ENCODE data around the gene MEF2D.

The MEF2D gene

DNA sequence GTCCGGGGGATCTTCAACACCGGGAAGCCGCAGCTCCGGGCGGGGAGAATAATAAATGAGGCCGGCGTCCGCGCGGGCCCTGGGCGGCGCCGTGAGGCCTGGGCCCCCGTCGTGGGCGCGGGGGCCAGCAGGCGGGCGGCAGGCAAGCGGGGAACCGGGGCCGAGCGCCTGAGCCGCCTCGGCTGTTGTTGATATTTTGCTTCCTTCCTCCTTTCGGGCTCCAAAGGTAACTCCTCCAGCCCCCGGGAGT is at the start of gene MEF2D:
Gene MEF2D, minus strand, starts transcription at position 233 of the 250 bp plus-strand sequence. CDS start 17,483 bp downstream, outside the sequence.
- no peak for DNase-seq

DNA sequence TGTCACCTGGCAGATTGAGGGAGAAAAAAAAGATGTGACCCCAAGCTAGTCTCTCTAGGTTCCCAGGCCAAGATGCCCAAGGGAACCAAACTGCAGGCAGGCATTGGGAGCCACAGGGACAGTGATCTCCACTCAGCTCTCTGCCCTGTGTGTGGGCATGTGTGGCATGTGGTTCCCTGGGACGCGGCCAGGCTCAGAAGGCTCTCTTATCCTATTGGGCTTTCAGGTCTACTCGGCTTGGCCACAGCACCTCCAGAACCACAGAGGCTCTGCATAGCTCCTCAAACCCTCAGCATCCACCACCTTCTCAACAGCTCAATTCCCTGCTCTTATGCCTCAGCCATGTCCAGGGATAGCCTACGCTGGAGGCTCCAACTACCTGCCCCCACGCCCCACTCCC is 49.8 kb upstream of the MEF2D start:
- DNase-seq: no peak

DNA sequence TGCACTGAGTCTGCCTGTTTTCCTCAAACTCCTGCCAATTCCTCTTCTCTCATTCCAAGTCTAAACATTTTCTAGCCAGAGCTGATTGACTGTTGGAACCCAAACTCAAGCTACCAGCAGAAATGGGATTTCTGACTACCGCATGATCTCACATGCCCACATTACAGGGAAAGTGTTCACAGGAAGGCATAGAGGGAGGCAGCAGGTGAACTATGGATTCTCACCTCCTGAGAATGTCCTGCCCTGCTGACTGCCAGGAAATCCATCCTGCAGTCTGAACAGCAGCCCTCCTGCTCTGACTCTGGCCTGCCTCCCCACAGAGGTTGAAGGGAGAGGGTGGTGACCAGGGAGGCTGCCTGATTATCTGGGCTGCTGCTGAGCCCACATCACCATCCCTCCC is 49.3 kb upstream of the MEF2D start:
- no peak for DNase-seq

GRCh38 chr1:156549390-156549789 is 48.8 kb upstream of the MEF2D start:
- DNase-seq: no peak

DNA sequence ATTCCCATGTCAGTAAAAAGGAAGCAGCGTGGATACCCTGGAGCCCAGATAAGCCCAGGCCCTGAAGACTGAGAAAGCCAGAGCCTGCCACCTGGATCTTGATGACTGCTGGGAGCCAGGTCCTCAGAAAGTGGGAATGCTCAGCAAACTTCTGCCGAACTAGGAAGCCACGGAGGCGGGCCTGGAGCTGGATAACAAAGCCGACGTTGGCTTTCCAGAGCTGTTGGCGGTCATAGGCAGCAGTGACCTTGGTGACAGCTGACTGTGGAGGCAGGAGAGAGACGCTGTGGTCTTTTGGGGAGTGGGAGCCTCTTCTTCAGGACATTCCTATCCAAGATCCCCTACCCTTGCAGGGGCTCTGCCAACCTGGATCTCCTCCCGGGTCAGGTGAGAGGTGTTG is 47.4 kb upstream of the MEF2D start:
- DNase-seq: no peak

- no peak for DNase-seq
Measured at GRCh38 chr1:156547434-156547833, 46.9 kb upstream of the MEF2D start.

DNA sequence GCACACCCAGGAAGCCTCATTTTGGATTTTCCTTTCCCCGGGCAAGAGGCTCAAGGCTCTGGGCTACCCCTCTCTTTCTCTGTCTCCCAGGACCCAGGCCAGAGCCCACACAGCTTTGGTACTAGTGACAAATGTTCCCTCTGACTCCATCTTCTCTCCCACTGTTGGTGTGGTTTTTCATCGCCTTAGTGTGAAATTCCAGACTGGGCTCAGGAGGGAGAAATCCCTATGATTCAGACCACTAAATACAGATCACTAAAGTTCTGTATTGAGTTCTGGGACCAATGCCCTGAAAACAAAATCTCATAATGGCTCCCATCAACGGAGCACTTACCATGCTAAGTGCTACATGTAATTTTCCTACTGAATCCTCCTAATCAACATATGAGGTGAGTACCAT is 45.7 kb upstream of the MEF2D start:
- DNase-seq: no peak

- no peak for DNase-seq
Measured at GRCh38 chr1:156544592-156545102, 44.1 kb upstream of the MEF2D start.

DNA sequence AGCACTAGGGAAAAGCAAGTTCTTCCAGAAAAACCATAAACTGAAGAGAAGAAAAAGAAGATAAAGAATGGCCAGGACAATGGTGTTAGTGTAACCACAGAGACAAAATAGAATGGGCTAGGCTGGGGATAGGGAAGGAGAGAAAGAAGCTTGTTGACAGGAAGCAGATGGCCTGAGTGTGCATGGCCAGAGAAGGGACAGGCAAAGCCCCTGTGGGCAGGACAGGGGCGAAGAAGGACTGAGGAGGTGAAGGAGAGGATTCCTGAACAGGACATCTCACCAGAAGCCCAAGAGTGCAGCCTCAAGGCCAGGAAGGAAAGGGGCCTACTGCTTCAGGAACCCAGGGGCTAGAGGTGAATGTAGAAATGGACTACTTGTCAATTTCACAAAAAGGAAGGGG is 42.5 kb upstream of the MEF2D start:
- DNase-seq: no peak

- DNase-seq: no peak
Measured at GRCh38 chr1:156540955-156541354, 40.4 kb upstream of the MEF2D start.

DNA sequence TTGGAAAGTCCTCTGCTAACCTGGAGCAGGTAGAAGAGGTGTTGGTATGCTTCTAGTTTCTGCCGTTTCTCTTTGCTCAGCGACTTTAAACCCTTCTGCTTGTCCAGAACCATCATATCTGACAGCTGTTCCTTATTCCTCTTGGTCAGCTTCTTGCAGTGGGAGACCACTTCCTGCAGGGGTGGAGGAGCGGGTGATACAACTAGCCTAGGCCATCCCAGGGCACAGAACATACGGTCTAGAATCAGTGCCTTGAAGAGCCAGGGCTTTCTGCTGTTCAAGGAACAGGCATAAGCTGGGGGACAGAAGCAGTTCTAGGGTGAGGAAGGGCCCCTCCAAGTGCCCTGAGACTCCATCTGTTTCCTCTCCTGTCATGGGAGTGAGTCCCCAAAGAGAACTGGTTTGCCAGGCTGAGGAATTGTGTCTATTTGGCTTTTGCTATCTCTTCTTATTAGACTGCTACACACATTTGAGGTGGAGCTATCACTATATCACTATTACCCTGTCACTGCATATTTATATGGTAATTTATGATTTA is 39.3 kb upstream of the MEF2D start:
- peak; percentile 6 for DNase-seq

GRCh38 chr1:156538711-156539440 is 38.3 kb upstream of the MEF2D start:
- no peak for DNase-seq

GRCh38 chr1:156537027-156537426 is 36.5 kb upstream of the MEF2D start:
- DNase-seq: no peak

DNA sequence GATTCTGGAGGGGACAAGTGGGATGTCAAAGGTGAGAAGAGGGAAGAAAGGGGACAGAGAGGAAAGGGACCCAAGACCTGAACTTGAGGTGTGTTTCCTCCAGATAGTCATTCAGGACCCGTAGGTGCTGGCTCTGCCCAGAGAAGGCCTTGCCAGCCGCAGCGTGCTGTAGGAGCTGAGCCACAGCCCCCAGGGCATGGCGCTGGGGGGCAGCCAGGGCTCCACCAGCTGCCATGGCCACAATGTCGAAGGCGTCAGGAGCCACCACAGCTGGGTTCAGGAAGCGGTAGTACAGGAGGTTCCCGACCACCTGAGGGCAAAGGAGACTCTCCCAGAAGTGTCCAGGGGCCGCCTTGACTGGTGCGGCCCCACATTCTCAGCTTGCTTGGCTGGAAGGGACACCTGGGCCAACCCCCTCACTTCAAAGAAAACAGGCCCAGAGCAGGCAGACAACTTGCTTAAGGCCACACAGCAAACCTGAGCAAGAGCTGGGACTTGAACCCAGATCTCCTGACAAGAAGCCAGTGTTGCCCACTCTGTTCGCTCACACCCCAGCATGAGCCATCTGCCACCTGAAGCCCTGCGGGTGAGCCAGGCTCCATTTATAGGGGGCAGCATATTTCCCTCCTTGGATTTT is 34.0 kb upstream of the MEF2D start:
- DNase-seq: no peak

GRCh38 chr1:156533568-156534220 is 33.1 kb upstream of the MEF2D start:
- DNase-seq: no peak

GRCh38 chr1:156532374-156532773 is 31.8 kb upstream of the MEF2D start:
- no peak for DNase-seq

- DNase-seq: no peak
Measured at GRCh38 chr1:156530006-156530405, 29.4 kb upstream of the MEF2D start.

DNA sequence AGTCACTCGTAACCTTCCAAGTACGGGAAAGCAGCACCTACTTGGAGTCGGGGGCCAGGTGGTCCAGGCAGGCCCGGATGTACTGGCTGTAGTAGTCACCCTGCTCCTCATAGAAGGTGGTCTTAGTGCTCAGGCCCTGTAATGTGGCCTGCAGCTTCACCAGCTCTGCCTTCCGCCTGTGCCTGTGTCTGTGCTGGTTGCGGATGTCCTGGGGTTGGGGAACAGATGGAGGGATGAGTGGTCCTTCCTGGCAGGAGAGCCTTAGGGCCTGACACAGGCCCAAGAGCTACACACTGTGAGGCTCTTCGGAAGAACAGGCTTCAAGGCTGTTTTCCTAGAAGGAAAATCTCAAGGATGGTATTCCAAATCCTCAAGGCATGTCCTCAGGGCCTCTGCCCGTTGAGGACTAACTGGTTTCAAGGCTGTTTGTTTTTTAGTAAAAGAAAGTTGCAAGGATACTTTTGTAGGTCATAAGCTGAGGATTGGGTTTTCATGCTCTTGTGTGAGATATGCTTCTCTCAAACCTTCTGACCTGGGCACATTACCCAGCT is 28.4 kb upstream of the MEF2D start:
- no peak for DNase-seq

DNA sequence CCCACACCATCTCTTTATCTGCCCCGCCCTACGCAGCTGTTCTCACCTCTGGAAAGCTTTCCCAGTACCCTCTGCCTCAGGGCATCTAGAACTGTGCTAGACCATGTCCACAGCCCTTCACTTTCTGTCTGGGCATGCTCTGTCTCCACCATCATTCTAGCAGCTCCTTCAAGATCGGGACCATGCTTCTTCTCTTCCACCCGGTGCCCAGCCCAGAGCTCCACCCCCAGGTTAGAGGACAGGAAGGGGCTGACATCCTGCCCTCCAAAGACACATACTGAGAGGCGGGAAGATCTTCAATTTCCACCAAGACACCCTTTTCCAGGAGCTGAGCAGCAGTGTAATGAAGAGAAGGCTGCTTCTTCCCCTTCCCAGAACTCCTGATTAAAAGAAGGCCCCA is 27.7 kb upstream of the MEF2D start:
- DNase-seq: no peak

DNA sequence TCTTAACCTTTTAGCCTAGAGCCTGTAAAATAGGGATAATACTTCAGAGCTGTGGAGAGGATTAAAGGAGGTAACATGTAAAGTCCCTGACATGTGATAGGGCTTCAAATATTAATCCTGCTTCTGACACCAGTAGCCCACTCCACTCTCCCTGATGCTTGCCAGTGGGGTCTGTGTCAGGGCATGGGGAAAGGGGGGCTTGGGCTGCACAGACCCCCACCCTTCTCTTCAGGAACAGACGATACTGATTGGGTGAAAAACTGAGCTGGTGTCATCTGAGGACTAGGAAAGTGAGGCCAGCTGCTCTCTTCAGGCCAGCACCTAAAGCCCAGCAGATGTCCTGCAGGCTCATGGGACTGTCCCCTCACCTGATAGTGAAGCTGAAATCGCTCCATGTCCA is 27.0 kb upstream of the MEF2D start:
- DNase-seq: no peak

- DNase-seq: no peak
Measured at GRCh38 chr1:156525856-156526489, 25.4 kb upstream of the MEF2D start.

DNA sequence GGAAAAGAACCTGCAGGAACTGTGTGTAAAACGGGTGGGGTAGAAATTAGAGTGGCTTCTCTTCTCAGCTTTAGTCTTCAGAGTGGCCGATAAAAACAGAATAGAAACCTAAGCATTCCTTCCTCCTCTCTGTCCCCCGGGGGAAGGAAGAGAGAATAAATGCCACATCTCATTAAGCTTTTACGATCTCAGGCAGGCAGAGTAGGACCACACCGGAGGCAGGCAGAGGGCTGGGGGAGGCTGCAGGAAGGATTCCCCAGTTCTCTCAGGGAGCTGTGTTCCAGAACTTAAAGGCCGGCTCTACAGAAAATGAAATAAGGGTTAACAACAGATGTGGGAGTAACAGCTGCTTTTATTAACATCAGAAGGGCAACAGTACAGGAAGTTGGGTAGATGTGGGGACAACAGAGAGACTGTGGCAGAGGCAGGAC is 24.5 kb upstream of the MEF2D start:
- peak; percentile 69 for DNase-seq

GRCh38 chr1:156524481-156524869 is 23.9 kb upstream of the MEF2D start:
- DNase-seq: peak; percentile 96

Measured in MV-4-11 (cell line).